SK-N-SH treated with all-trans-retinoic acid at 6 μM for 48 hours (cell line): ENCODE results near the gene ABR.
"Not testable (repeated sequence)": the region's sequence is repeated elsewhere in the genome, so short reads cannot be mapped to it uniquely, and the experiment has no call there.

Experiments used
- ATAC-seq: fragments of 200-7000 bp; cut with Tn5 transposase; 3 replicates; pipeline ENCODE4 v1.9.1; 2020; ENCODE audit warnings: mild to moderate bottlenecking, moderate library complexity
- BACH2 ChIP-seq: fragments of 250-450 bp; sonication (Bioruptor Pico); IDR thresholded peaks from 2 replicates; pipeline ENCODE4 v1.9.0; 2021; ENCODE audit warnings: mild to moderate bottlenecking, borderline replicate concordance
- CSDC2 ChIP-seq: fragments of 250-450 bp; sonication (Bioruptor Pico); IDR thresholded peaks from 2 replicates; pipeline ENCODE4 v1.5.0; 2020; ENCODE audit warnings: mild to moderate bottlenecking, moderate library complexity
- ESRRG ChIP-seq: fragments of 250-450 bp; sonication (Bioruptor Pico); IDR thresholded peaks from 2 replicates; pipeline ENCODE4 v1.6.1; 2021; ENCODE audit warnings: mild to moderate bottlenecking
- GLIS3 ChIP-seq: fragments of 250-450 bp; sonication (Bioruptor Pico); IDR thresholded peaks from 2 replicates; pipeline ENCODE4 v1.5.0; 2020; ENCODE audit warnings: mild to moderate bottlenecking, moderate library complexity
- ISL1 ChIP-seq: fragments of 250-450 bp; sonication (Bioruptor Pico); IDR thresholded peaks from 2 replicates; pipeline ENCODE4 v2.1.2; 2022; ENCODE audit warnings: mild to moderate bottlenecking, moderate library complexity
- OSR1 ChIP-seq: fragments of 250-450 bp; sonication (Bioruptor Pico); IDR thresholded peaks from 2 replicates; pipeline ENCODE4 v1.8.0; 2022; ENCODE audit warnings: moderate library complexity, mild to moderate bottlenecking, inconsistent platforms
- PATZ1 ChIP-seq: fragments of 250-450 bp; sonication (Bioruptor Pico); IDR thresholded peaks from 2 replicates; pipeline ENCODE4 v1.8.0; 2020; ENCODE audit warnings: mild to moderate bottlenecking, moderate library complexity, borderline replicate concordance
- POU6F1 ChIP-seq: fragments of 250-450 bp; sonication (Bioruptor Pico); IDR thresholded peaks from 2 replicates; pipeline ENCODE4 v1.8.0; 2021; ENCODE audit warnings: low read depth, mild to moderate bottlenecking, moderate library complexity, borderline replicate concordance
- PPARA ChIP-seq: fragments of 250-450 bp; sonication (Bioruptor Pico); IDR thresholded peaks from 2 replicates; pipeline ENCODE4 v1.5.0; 2020; ENCODE audit warnings: mild to moderate bottlenecking, borderline replicate concordance
- RARB ChIP-seq: fragments of 250-450 bp; sonication (Bioruptor Pico); IDR thresholded peaks from 2 replicates; pipeline ENCODE4 v1.8.0; 2021; ENCODE audit warnings: mild to moderate bottlenecking, moderate library complexity
- TOX ChIP-seq: fragments of 250-450 bp; sonication (Bioruptor Pico); IDR thresholded peaks from 2 replicates; pipeline ENCODE4 v1.8.0; 2021; ENCODE audit warnings: mild to moderate bottlenecking, moderate library complexity, borderline replicate concordance
- TSHZ2 ChIP-seq: fragments of 250-450 bp; sonication (Bioruptor Pico); IDR thresholded peaks from 2 replicates; pipeline ENCODE4 v1.5.0; 2020; ENCODE audit warnings: mild to moderate bottlenecking, moderate library complexity
- ZC3H10 ChIP-seq: fragments of 250-450 bp; sonication (Bioruptor Pico); IDR thresholded peaks from 2 replicates; pipeline ENCODE4 v1.5.1; 2021; ENCODE audit warnings: mild to moderate bottlenecking, moderate library complexity
- ZFP3 ChIP-seq: fragments of 250-450 bp; sonication (Bioruptor Pico); IDR thresholded peaks from 2 replicates; pipeline ENCODE4 v1.5.0; 2020; ENCODE audit warnings: mild to moderate bottlenecking, moderate library complexity
- ZFP30 ChIP-seq: fragments of 450-650 bp; formaldehyde crosslinking; IDR thresholded peaks from 2 replicates; pipeline ENCODE4 v1.5.0; 2022; ENCODE audit warnings: mild to moderate bottlenecking, moderate library complexity
- ZNF565 ChIP-seq: fragments of 450-650 bp; formaldehyde crosslinking; conservative IDR thresholded peaks from 2 replicates; pipeline ENCODE4 v1.5.0; 2020; ENCODE audit warnings: low read depth, mild to moderate bottlenecking, moderate library complexity
- ZNF8 ChIP-seq: fragments of 450-650 bp; formaldehyde crosslinking; IDR thresholded peaks from 2 replicates; pipeline ENCODE4 v1.5.0; 2020; ENCODE audit warnings: mild to moderate bottlenecking, moderate library complexity
- TF ChIP-seq, protein P1 (sequence below): fragments of 250-450 bp; sonication (Bioruptor Pico); IDR thresholded peaks from 2 replicates; pipeline ENCODE4 v1.5.1; 2021; ENCODE audit warnings: mild to moderate bottlenecking, moderate library complexity
- TF ChIP-seq, protein P2 (sequence below): fragments of 250-450 bp; sonication (Bioruptor Pico); IDR thresholded peaks from 2 replicates; pipeline ENCODE4 v1.5.1; 2020; ENCODE audit warnings: low read depth, mild to moderate bottlenecking, moderate library complexity

The ABR gene

DNA sequence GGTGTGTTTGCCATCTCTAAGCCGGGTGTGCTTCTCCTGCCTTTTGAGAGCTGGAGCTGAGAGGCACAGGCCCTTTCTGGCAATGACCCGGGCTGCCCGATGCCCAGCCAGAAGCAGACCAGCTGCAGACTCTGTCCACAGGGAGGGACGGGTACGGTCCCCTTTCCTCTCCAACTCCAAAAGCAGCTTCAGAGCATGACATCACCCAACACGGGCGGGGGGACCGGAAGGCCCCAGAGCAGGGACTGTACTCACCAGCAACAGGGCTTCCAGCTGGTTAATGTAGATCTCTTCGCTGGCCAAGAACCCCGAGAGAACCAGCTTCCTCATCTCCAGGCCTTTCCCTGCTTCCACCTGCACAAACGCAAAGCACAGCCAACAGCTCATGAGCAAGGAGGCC lies 79.4 kb downstream of the ABR start:
- ATAC-seq: no peak
- no peak for TF ChIP-seq CSDC2 (CRISPR knock-in tag)
- no peak for TF ChIP-seq ZNF8 (CRISPR knock-in tag)
- no peak for TF ChIP-seq ZC3H10
- TF ChIP-seq, protein P1, sequence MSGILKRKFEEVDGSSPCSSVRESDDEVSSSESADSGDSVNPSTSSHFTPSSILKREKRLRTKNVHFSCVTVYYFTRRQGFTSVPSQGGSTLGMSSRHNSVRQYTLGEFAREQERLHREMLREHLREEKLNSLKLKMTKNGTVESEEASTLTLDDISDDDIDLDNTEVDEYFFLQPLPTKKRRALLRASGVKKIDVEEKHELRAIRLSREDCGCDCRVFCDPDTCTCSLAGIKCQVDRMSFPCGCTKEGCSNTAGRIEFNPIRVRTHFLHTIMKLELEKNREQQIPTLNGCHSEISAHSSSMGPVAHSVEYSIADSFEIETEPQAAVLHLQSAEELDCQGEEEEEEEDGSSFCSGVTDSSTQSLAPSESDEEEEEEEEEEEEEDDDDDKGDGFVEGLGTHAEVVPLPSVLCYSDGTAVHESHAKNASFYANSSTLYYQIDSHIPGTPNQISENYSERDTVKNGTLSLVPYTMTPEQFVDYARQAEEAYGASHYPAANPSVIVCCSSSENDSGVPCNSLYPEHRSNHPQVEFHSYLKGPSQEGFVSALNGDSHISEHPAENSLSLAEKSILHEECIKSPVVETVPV: no peak
- TF ChIP-seq ZFP3 (CRISPR knock-in tag): no peak
- no peak for TF ChIP-seq ZFP30 (CRISPR knock-in tag)
- no peak for TF ChIP-seq POU6F1 (CRISPR knock-in tag)
- TF ChIP-seq PATZ1 (CRISPR knock-in tag): no peak
- no peak for TF ChIP-seq GLIS3 (CRISPR knock-in tag)
- no peak for TF ChIP-seq ISL1
- TF ChIP-seq ESRRG: no peak
- TF ChIP-seq TOX (CRISPR knock-in tag): no peak
- TF ChIP-seq BACH2 (CRISPR knock-in tag): no peak
- TF ChIP-seq PPARA (CRISPR knock-in tag): no peak

DNA sequence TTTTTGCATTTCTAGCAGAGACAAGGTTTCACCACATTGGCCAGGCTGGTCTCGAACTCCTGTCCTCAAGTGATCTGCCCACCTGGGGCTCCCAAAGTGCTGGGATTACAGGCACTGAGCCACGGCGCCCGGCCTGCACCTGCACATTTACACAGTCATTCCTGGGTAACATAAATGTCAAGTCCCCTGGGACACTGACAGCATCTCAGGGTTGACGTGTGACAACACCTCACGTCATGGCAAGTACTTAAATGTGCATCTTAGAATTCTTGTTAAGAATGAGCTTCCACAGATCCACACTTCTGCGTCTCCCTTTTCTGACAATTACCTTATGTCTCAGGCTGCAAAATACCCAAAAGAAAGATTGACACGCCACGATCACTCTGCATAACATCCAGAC lies 80.5 kb downstream of the ABR start:
- no peak for ATAC-seq
- TF ChIP-seq GLIS3 (CRISPR knock-in tag) (no peak), RARB (no peak), ZNF565 (no peak), POU6F1 (CRISPR knock-in tag) (no peak), TSHZ2 (CRISPR knock-in tag) (no peak)

DNA sequence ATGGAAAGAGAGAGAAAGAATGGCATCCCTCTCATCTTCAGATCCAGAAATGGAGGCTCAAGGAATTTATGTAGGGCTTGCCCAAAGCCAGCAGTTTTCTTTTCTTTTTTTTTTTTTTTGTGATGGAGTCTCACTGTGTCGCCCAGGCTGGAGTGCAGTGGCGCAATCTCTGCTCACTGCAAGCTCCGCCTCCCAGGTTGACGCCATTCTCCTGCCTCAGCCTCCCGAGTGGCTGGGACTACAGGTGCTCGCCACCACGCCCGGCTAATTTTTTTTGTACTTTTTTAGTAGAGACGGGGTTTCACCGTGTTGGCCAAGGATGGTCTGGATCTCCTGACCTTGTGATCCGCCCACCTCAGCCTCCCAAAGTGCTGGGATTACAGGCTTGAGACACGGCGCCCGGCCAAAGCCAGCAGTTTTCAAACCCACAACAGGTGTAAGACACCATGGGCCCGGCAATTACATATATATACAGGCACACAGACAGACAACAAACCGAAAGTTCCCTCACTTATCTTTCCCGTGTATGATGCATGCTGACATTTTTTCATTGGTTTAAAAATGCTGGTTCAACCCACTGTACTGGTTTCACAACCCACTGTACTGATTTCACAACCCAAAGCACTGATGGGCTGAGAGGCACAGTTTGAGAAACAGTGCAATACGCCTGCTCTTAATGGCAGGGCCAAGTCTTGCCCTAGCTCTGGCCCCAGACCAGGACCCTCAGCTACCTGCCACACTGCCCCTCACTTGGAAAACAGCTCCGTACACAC lies 81.6 kb downstream of the ABR start:
- ATAC-seq: not testable (repeated sequence)

DNA sequence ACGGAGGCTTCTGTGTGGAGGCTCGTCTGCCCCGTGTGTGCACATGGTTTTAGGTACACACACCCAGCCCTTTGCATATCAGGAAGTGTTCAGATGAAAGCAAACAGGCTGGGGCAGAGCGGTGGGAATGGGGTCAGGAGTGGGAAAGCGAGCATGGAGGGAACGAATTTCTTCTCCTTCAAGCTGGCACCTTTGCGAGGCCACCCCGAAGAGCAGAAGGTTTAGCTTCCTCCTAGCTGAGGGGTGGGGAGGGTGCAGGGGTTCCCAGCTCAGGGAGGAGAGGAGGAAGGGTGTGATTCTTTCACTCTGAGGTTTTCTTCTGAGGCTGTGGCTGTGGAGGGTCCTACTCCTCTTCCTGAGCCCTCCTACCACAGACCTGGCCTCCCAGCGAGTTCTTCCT lies 83.6 kb downstream of the ABR start:
- TF ChIP-seq OSR1 (CRISPR knock-in tag) (no peak), ESRRG (no peak), BACH2 (CRISPR knock-in tag) (no peak), ISL1 (no peak), PPARA (CRISPR knock-in tag) (no peak), ZC3H10 (no peak), TSHZ2 (CRISPR knock-in tag) (no peak), ZFP30 (CRISPR knock-in tag) (no peak), ZNF8 (CRISPR knock-in tag) (no peak)
- TF ChIP-seq, protein P1: no peak
- TF ChIP-seq, protein P2, sequence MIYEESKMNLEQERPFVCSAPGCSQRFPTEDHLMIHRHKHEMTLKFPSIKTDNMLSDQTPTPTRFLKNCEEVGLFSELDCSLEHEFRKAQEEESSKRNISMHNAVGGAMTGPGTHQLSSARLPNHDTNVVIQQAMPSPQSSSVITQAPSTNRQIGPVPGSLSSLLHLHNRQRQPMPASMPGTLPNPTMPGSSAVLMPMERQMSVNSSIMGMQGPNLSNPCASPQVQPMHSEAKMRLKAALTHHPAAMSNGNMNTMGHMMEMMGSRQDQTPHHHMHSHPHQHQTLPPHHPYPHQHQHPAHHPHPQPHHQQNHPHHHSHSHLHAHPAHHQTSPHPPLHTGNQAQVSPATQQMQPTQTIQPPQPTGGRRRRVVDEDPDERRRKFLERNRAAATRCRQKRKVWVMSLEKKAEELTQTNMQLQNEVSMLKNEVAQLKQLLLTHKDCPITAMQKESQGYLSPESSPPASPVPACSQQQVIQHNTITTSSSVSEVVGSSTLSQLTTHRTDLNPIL (CRISPR knock-in tag): no peak
- ATAC-seq: no peak
